ENCODE results near the gene SPHK2.
A peak's percentile ranks its signal among the peaks of the same experiment; 100 is the strongest.

DNA sequence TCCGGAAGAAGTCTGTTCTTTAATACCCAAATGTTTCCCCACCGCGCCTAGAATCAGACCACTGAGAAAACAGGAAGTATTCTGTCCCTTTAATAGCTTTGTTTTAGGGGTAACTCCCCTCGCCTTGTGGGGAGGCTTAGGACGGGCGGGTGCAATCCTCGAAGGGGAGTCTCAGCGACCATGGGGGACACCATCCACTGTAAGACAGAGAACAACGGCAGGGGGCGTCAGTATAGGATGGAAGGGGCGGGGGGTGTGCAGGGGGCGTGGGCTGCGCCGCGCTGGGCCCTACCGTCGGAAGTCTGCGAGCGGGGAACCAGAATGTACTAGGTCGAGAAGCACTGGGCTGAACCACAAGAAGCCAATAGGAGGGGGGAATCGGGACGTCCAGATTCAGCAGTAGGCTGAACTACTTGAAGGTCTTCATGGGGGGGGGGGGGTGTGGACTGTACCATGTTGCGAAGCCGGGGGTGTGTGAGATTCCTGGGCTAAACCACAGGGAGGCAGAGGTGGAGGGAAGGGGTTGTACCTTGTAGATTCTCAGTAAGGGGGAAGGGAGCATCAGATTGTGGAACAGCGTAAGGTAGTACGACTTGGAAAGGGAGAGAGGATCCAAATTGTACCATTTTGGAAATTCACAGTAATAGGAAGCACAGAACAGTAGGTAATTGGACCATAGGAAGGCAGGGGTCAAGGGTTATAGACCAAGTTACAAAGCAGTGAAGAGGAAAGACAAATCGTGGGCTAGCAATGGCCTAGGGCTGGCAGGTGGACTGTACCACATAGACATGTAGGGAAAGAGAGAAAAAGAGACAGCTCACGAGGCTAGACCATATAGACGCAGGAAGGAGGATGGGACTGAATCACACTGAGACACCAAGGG lies 18.9 kb downstream of the SPHK2 start:
- TF ChIP-seq CTCF (IDR thresholded peaks at IDR 0.05 in 2 of 3, conservative IDR thresholded peaks at IDR 0.05 in 1 of 3; ENCODE audit: borderline replicate concordance in 1 of 3, insufficient read depth in 1 of 3, low read depth in 2 of 3, low read length in 2 of 3) (peak in 2 of 3 experiments; percentile 16 to 25; a peak in 2 of 6 replicates), POLR2A (IDR thresholded peaks at IDR 0.05; ENCODE audit: borderline replicate concordance, extremely low read depth, insufficient read depth, insufficient read length) (peak; percentile 51), EZH2phosphoT487 (IDR thresholded peaks at IDR 0.05; ENCODE audit: borderline replicate concordance) (no peak), MAX (IDR thresholded peaks at IDR 0.05) (no peak), CEBPB (IDR thresholded peaks at IDR 0.05; ENCODE audit: low read depth) (no peak), POLR2AphosphoS5 (IDR thresholded peaks at IDR 0.05; ENCODE audit: low read depth, low read length) (peak; percentile 72), ZNF274 (IDR thresholded peaks at IDR 0.05; ENCODE audit: low read depth, low read length) (no peak), RAD21 (IDR thresholded peaks at IDR 0.05; ENCODE audit: low read depth) (no peak), EZH2 (IDR thresholded peaks at IDR 0.05) (no peak), SIN3A (IDR thresholded peaks at IDR 0.05; ENCODE audit: low read depth) (no peak), TCF7L2 (IDR thresholded peaks at IDR 0.05; ENCODE audit: borderline replicate concordance, extremely low read depth, insufficient read depth, insufficient read length) (peak; percentile 79)
- TF ChIP-seq, protein P1, sequence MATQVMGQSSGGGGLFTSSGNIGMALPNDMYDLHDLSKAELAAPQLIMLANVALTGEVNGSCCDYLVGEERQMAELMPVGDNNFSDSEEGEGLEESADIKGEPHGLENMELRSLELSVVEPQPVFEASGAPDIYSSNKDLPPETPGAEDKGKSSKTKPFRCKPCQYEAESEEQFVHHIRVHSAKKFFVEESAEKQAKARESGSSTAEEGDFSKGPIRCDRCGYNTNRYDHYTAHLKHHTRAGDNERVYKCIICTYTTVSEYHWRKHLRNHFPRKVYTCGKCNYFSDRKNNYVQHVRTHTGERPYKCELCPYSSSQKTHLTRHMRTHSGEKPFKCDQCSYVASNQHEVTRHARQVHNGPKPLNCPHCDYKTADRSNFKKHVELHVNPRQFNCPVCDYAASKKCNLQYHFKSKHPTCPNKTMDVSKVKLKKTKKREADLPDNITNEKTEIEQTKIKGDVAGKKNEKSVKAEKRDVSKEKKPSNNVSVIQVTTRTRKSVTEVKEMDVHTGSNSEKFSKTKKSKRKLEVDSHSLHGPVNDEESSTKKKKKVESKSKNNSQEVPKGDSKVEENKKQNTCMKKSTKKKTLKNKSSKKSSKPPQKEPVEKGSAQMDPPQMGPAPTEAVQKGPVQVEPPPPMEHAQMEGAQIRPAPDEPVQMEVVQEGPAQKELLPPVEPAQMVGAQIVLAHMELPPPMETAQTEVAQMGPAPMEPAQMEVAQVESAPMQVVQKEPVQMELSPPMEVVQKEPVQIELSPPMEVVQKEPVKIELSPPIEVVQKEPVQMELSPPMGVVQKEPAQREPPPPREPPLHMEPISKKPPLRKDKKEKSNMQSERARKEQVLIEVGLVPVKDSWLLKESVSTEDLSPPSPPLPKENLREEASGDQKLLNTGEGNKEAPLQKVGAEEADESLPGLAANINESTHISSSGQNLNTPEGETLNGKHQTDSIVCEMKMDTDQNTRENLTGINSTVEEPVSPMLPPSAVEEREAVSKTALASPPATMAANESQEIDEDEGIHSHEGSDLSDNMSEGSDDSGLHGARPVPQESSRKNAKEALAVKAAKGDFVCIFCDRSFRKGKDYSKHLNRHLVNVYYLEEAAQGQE (IDR thresholded peaks at IDR 0.05; ENCODE audit: low read depth) = no peak
- TF ChIP-seq, protein P2, sequence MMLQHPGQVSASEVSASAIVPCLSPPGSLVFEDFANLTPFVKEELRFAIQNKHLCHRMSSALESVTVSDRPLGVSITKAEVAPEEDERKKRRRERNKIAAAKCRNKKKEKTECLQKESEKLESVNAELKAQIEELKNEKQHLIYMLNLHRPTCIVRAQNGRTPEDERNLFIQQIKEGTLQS (IDR thresholded peaks at IDR 0.05) = no peak
